RWPE1 (cell line): Measurements from ENCODE around the gene GK2.

ENCODE experiments used
- CTCF ChIA-PET: fragments of 350-600 bp; sonication (Branson Sonifier 250); formaldehyde crosslinking; extraction: SDS; loops from one replicate; lab custom pipeline; 2021; lab: Yijun Ruan, JAX
- POLR2A ChIA-PET: fragments of 400-600 bp; formaldehyde crosslinking; extraction: SDS; loops from one replicate; lab custom pipeline; 2020; ENCODE audit warnings: antibody characterized with exemption; ENCODE audit not compliant: low non-redundant PET; lab: Yijun Ruan, JAX
- DNase-seq: peaks from one replicate; pipeline ENCODE4 v3.0.0; 2012; ENCODE audit warnings: low spot score
- H3K27ac ChIP-seq: fragments of 450-650 bp; 2 replicates; pipeline ENCODE4 v1.5.1; 2017
- TF ChIP-seq, protein P1 (sequence below): fragments of 450-650 bp; conservative IDR thresholded peaks from 2 replicates; pipeline ENCODE4 v1.5.1; 2017; ENCODE audit warnings: low read depth, mild to moderate bottlenecking

GK2 gene

DNA sequence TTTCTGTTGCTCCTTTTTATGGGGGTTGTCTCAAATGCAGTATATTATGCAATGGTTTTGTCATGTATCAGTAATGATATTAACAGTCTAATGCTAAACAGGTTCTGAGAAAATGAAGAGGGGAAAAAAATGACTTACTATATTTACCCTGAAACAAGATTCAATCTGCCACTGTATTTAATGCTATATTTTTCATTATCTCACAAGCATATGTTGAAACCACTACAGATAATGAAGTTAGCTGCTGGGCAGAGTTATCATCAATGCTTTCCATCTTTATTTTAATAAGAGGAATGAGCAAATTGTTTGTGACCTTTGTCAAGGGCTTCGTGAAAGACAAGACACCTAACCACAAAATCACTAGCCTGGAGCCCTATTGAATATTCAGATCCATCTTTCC lies 49.6 kb downstream of the GK2 start:
- POLR2A ChIA-PET, result no interaction called here
- TF ChIP-seq, protein P1, sequence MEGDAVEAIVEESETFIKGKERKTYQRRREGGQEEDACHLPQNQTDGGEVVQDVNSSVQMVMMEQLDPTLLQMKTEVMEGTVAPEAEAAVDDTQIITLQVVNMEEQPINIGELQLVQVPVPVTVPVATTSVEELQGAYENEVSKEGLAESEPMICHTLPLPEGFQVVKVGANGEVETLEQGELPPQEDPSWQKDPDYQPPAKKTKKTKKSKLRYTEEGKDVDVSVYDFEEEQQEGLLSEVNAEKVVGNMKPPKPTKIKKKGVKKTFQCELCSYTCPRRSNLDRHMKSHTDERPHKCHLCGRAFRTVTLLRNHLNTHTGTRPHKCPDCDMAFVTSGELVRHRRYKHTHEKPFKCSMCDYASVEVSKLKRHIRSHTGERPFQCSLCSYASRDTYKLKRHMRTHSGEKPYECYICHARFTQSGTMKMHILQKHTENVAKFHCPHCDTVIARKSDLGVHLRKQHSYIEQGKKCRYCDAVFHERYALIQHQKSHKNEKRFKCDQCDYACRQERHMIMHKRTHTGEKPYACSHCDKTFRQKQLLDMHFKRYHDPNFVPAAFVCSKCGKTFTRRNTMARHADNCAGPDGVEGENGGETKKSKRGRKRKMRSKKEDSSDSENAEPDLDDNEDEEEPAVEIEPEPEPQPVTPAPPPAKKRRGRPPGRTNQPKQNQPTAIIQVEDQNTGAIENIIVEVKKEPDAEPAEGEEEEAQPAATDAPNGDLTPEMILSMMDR, result no peak
- CTCF ChIA-PET, result no interaction called here
- H3K27ac ChIP-seq, result no peak overlapping the region
- DNase-seq, result no peak

DNA sequence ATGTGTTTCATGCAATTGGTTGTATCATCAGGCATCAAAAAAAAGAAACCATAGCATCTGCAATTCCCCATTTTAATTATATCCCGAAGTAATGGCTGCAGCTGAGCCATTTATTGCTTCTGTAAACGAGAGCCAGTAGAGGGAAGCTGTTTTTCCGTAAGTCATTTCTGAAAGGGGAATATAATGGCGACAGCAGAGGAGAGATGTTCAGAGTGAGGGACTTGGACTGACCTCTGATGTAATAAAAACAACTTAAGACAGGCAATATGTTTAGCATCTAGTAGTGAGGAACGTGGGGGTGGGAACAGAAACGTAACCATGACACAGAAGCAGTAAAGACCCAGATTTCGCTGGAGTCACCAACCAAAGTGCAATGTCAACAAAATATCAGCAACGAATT lies 50.7 kb downstream of the GK2 start:
- CTCF ChIA-PET, result interaction anchor here (0.6 kb wide), 1 partner anchor 259 kb away, joined by 4 read pairs; no protein-coding TSS in a partner anchor
- POLR2A ChIA-PET, result no interaction called here
- DNase-seq, result no peak

More for the DNA sequence above, 50.7 kb downstream of the GK2 start:
- TF ChIP-seq, protein P1, result no peak
- H3K27ac ChIP-seq, result no peak overlapping the region
